ENCODE data around the gene YIPF5.
A peak's percentile ranks its signal among the peaks of the same experiment; 100 is the strongest.

Gene YIPF5

GRCh38 chr5:144183254-144183889, 12.9 kb upstream of the YIPF5 start:
- no peak for DNase-seq (ENCODE audit: extremely low spot score, insufficient read length, low read depth)
- peak; percentile 71 for FAIRE-seq

GRCh38 chr5:144179226-144179625, 8.8 kb upstream of the YIPF5 start:
- FAIRE-seq (no peak), DNase-seq (ENCODE audit: extremely low spot score, insufficient read length, low read depth) (no peak)

- no peak for FAIRE-seq
- no peak for DNase-seq (ENCODE audit: extremely low spot score, insufficient read length, low read depth)
Observed at GRCh38 chr5:144177548-144177947, 7.1 kb upstream of the YIPF5 start.

GRCh38 chr5:144173766-144174165, 3.3 kb upstream of the YIPF5 start:
- FAIRE-seq, result no peak
- DNase-seq (ENCODE audit: extremely low spot score, insufficient read length, low read depth), result no peak

GRCh38 chr5:144169904-144170275, 569 bp downstream of the YIPF5 start:
- no peak for DNase-seq (ENCODE audit: extremely low spot score, insufficient read length, low read depth)
- no peak for FAIRE-seq

GRCh38 chr5:144167998-144168397, 2.5 kb downstream of the YIPF5 start:
- FAIRE-seq, result no peak
- no peak for DNase-seq (ENCODE audit: extremely low spot score, insufficient read length, low read depth)

GRCh38 chr5:144166696-144167095, 3.8 kb downstream of the YIPF5 start:
- DNase-seq (ENCODE audit: extremely low spot score, insufficient read length, low read depth) (no peak), FAIRE-seq (no peak)

GRCh38 chr5:144162686-144163085, 7.8 kb downstream of the YIPF5 start:
- FAIRE-seq, result no peak
- DNase-seq (ENCODE audit: extremely low spot score, insufficient read length, low read depth), result no peak

- FAIRE-seq, result no peak
- DNase-seq (ENCODE audit: extremely low spot score, insufficient read length, low read depth), result no peak
Observed at GRCh38 chr5:144156767-144157171, 13.7 kb downstream of the YIPF5 start.

- no peak for FAIRE-seq
Observed at GRCh38 chr5:144151026-144151425, 19.4 kb downstream of the YIPF5 start.

GRCh38 chr5:144144956-144145751, 25.3 kb downstream of the YIPF5 start:
- DNase-seq (ENCODE audit: extremely low spot score, insufficient read length, low read depth) (no peak), FAIRE-seq (no peak)

More at GRCh38 chr5:144151026-144151425, 19.4 kb downstream of the YIPF5 start:
- DNase-seq (ENCODE audit: extremely low spot score, insufficient read length, low read depth), result no peak

- no peak for FAIRE-seq
- DNase-seq (ENCODE audit: extremely low spot score, insufficient read length, low read depth), result no peak
Observed at GRCh38 chr5:144143625-144144024, 26.8 kb downstream of the YIPF5 start.

GRCh38 chr5:144142824-144143162, 27.7 kb downstream of the YIPF5 start:
- no peak for DNase-seq (ENCODE audit: extremely low spot score, insufficient read length, low read depth)
- FAIRE-seq, result no peak

- FAIRE-seq, result peak; percentile 74
Observed at GRCh38 chr5:144142139-144142823, 28.2 kb downstream of the YIPF5 start.

GRCh38 chr5:144141585-144141984, 28.9 kb downstream of the YIPF5 start:
- FAIRE-seq (no peak), DNase-seq (ENCODE audit: extremely low spot score, insufficient read length, low read depth) (no peak)

More at GRCh38 chr5:144142139-144142823, 28.2 kb downstream of the YIPF5 start:
- peak; percentile 7 for DNase-seq (ENCODE audit: extremely low spot score, insufficient read length, low read depth)

GRCh38 chr5:144139586-144139985, 30.9 kb downstream of the YIPF5 start:
- DNase-seq (ENCODE audit: extremely low spot score, insufficient read length, low read depth) (no peak), FAIRE-seq (no peak)

GRCh38 chr5:144135113-144135762, 35.2 kb downstream of the YIPF5 start:
- FAIRE-seq (no peak), DNase-seq (ENCODE audit: extremely low spot score, insufficient read length, low read depth) (no peak)

GRCh38 chr5:144134194-144134826, 36.1 kb downstream of the YIPF5 start:
- DNase-seq (ENCODE audit: extremely low spot score, insufficient read length, low read depth) (no peak), FAIRE-seq (no peak)

GRCh38 chr5:144133050-144133633, 37.3 kb downstream of the YIPF5 start:
- FAIRE-seq (no peak), DNase-seq (ENCODE audit: extremely low spot score, insufficient read length, low read depth) (no peak)

GRCh38 chr5:144131261-144131660, 39.2 kb downstream of the YIPF5 start:
- no peak for FAIRE-seq
- no peak for DNase-seq (ENCODE audit: extremely low spot score, insufficient read length, low read depth)

All from GM18507 (cell line).